Spleen (tissue), 7 donors: Measurements from ENCODE around the gene PARD3.

Experiments used
- CTCF ChIP-seq, 11 experiments: fragments of 200-600 bp in 7 of 11; fragments of 450-650 bp in 4 of 11; sonication (generic) in 4 of 11; IDR thresholded peaks in 8 of 11; conservative IDR thresholded peaks in 3 of 11; 1 replicate in 7 of 11; 2 replicates in 4 of 11; pipeline versions ENCODE4 v1.4.0 to v1.8.0; 2016 to 2021; ENCODE audit warnings: antibody characterized with exemption in 11 of 11, inconsistent platforms in 4 of 11, mild to moderate bottlenecking in 1 of 11
- POLR2A ChIP-seq, 3 donors: fragments of 450-650 bp; IDR thresholded peaks; one replicate each; pipeline ENCODE4 v1.5.1; 2017; ENCODE audit warnings: antibody characterized with exemption in 3 of 3, mild to moderate bottlenecking in 1 of 3
- POLR2AphosphoS5 ChIP-seq, 3 donors: sonication (generic); formaldehyde crosslinking; IDR thresholded peaks; one replicate each; pipeline ENCODE4 v1.5.1; 2017; ENCODE audit warnings: antibody characterized with exemption in 3 of 3
- donor health status: DM: no; HTN: no; CAD: no; lungs with moderate emphysema.
- donor health status: DM: no; HTN: no; CAD: no.
- donor health status: DM: no; HTN: no; CAD: no.

- TF ChIP-seq CTCF (IDR thresholded peaks at IDR 0.05 in 8 of 11, conservative IDR thresholded peaks at IDR 0.05 in 3 of 11) (no peak), POLR2A (IDR thresholded peaks at IDR 0.05) (no peak), POLR2AphosphoS5 (IDR thresholded peaks at IDR 0.05) (no peak)
Measured at GRCh38 chr10:34721208-34721840, 93.8 kb downstream of the PARD3 start.
